Coronary artery (tissue), 2 donors: ENCODE measurements around the gene STK17A.

ENCODE experiments used
- DNase-seq: peaks from one replicate; pipeline ENCODE4 v3.0.0-alpha.2; 2017; ENCODE audit warnings: low spot score
- H3K27ac ChIP-seq, 2 donors: fragments of 200-600 bp; sonication (generic); one replicate each; pipeline ENCODE4 v1.5.1; 2016 to 2019
- H3K4me3 ChIP-seq: fragments of 200-600 bp; sonication (generic); 2 replicates; pipeline ENCODE4 v1.5.1; 2016; ENCODE audit warnings: mild to moderate bottlenecking, moderate library complexity
- TF ChIP-seq, protein P1 (sequence below): fragments of 200-600 bp; sonication (generic); IDR thresholded peaks from one replicate; pipeline ENCODE4 v1.5.1; 2019; ENCODE audit warnings: antibody characterized with exemption

The STK17A gene

DNA sequence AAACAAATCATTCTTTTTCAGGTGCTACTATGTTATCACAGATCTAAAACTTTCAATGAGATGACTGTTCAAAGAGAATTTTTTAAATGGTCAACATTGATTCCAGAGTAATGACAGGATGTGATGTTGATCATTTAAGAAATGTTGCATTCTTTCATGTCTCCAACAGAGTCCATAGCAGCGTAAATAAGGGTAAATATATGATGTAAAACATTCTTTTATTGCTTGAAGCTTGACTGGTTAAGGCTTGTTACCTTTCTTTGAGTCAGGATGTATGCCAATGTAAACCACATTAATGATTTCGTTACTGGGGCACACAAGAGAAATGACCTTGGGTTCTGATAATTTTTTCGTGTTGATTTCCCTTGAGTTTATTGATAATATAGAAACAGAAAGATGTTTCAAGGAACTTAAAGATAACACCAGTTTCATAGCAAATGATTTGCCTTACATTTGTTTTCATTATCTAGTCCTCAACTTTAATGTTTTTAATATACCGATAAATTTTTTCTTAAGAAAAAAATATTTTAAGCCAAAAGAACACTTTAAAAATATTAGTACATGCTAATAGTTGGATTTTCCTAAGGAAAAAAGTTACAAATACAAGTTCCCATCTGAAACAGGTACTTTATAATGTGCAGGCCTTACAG, 3.5 kb downstream of the STK17A start:
- no peak overlapping the region for H3K27ac ChIP-seq

DNA sequence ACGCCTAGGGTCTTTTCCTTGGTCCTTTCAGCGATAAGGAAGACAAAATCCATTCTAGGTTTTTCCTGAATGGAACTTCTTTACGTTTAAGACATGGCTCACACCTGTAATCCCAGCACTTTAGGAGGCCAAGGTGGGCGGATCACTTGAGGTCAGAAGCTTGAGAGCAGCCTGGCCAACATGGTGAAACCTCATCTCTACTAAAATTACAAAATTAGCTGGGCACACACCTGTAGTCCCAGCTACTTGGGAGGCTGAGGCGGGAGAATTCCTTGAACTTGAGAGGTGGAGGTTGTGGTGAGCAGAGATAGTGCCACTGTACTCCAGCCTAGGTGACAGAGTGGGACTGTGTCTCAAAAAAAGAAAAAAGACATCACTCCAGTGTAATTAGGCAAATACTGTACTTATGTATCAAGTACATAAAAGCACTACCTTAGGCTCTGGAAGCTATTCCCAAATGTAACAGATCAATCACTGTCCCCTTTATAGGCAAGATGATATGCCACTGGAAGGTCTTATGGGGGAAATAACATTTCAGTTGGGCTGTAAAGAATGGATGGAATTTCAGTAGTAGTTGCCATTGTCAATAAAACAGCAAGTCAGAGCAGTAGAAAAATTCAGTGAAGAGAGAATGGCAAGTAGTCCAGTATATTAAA, 5.7 kb downstream of the STK17A start:
- Histone ChIP-seq H3K27ac (no peak overlapping the region), H3K4me3 (no peak overlapping the region)
- TF ChIP-seq, protein P1, sequence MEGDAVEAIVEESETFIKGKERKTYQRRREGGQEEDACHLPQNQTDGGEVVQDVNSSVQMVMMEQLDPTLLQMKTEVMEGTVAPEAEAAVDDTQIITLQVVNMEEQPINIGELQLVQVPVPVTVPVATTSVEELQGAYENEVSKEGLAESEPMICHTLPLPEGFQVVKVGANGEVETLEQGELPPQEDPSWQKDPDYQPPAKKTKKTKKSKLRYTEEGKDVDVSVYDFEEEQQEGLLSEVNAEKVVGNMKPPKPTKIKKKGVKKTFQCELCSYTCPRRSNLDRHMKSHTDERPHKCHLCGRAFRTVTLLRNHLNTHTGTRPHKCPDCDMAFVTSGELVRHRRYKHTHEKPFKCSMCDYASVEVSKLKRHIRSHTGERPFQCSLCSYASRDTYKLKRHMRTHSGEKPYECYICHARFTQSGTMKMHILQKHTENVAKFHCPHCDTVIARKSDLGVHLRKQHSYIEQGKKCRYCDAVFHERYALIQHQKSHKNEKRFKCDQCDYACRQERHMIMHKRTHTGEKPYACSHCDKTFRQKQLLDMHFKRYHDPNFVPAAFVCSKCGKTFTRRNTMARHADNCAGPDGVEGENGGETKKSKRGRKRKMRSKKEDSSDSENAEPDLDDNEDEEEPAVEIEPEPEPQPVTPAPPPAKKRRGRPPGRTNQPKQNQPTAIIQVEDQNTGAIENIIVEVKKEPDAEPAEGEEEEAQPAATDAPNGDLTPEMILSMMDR = no peak
- DNase-seq = no peak

More for the DNA sequence above, 3.5 kb downstream of the STK17A start:
- no peak for DNase-seq
- TF ChIP-seq, protein P1 = no peak
- H3K4me3 ChIP-seq = no peak overlapping the region

DNA sequence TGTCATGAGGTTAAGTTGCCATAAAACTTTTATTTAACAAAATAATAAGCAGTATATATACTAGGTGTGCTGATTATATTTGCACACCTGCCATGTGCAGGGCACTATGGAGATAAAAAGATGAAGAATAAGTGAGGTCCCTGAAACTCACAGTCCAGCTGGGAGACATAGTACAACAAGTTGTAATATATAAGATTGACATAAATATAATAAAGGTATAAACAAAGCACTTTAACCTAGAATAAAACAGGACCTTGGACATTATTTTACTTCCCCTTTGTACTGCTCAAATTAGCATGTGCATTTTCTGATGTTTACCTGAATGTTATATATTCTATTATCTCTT, 6.2 kb downstream of the STK17A start:
- no peak overlapping the region for H3K27ac ChIP-seq
- DNase-seq = no peak
- TF ChIP-seq, protein P1 = no peak

DNA sequence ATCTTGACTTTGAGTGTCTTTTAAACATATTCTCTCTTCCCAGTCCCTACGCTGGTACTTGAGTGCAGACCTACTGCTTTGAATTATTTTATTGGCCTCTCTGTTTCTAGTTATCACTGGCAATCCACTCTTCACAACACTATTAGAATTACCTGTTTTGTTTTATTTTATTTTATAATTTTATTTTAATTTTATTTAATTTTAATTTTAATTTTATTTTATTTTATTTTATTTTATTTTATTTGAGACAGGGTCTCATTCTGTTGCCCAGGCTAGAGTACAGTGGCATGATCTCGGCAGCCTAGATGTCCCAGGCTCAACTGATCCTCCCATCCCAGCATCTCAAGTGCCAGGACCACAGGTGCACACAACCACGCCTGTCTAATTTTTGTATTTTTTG, 6.8 kb downstream of the STK17A start:
- Histone ChIP-seq H3K27ac (no peak overlapping the region), H3K4me3 (no peak overlapping the region)
- no peak for DNase-seq
- TF ChIP-seq, protein P1 = no peak

More for the DNA sequence above, 6.2 kb downstream of the STK17A start:
- no peak overlapping the region for H3K4me3 ChIP-seq

DNA sequence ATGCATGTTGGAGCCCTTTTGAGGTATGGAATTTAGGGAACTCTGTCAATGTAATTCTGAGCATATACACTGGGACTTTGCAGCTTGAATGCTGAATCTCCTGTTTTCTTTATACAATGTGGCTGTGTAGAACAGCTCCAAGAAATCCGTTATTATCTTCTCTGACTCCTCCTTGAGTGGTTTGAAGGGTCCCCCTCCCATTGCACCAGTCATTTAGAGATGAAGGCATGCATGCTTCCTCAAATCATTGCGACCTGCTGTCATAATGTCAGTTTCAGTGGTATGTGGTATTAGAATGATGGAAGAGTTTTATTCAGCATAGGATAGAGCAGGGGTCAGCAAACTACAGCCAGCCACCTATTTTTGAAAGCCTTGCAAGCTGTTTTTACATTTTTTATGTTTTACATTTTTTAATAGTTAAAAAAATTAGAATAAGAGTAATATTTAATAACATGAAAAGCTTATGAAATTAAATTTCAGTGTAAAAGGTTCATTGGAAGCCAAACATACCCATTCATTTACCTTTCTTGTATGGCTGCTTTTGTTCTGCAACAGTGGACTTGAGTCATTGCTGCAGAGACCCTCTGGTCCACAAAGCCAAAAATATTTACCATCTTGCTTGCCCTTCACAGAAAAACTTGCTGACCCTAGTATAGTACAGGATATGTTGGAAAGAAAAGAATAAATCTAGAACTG, 8.1 kb downstream of the STK17A start:
- Histone ChIP-seq H3K27ac (no peak overlapping the region), H3K4me3 (no peak overlapping the region)
- TF ChIP-seq, protein P1 = no peak
- DNase-seq = no peak

DNA sequence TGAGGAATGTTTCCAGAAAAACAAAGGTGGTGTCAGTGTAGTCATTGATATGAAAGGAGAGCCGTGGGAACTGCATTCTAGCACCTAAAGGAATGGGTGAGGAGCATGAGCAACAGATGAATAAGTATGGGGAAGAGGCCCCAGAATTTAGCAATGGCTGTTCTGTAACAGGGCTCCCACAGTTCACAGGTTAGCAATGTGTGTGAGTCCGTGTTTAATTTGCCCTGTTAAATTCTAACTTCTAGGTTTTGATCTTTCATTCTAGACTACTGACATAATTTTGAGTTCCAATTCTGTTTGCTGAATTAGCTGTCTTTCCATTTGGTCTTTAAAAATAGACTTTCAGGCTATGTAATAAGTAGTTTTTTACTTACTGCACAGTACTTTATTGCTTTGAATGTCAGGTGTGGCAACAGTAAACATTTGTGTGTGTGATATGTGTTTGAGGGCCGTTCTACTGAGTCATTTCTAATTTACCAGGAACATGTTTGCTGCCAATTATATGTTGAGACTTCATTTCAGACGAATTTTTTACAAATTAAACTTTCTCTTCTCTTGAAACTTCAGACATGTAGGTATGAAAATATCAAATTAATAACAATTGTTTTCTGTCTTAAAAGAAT, 8.8 kb downstream of the STK17A start:
- H3K27ac ChIP-seq = no peak overlapping the region

More for the DNA sequence above, 8.8 kb downstream of the STK17A start:
- TF ChIP-seq, protein P1 = no peak
- DNase-seq = no peak
- H3K4me3 ChIP-seq = no peak overlapping the region
